ENCODE data around the gene AGAP1. TPM values are rescaled to one million over a fixed set of nuclear protein-coding genes. Genes with fewer than 3 reads are reported as not detected.

The AGAP1 gene
- total RNA-seq, 1 donor from 2014 or later, result 20.4 TPM

DNA sequence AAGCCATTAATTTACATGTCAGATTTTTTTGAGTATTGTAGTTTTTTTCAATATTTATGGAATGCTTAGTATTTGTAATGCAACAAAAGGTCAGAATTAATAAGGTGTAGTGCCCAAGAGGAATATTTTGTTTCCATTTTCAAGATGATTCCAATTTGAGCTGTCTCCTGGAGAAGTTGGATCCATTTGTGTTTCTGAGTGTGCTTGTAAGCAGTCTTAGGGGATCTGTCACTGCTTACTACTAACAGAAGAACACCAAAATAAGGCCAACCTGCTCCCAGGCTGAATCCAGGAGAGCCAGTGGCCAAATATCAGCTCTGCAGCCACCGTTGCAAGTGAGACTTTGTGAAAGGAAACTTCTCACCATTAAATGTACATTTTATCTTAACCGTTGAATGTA is 129.9 kb downstream of the AGAP1 start:
- Mint-ChIP-seq H3K27me3 (ENCODE audit: insufficient read depth, low read depth) (no peaks in the 10 kb centered on the region), H3K4me3 (no peak overlapping the region), H3K27ac (no peak overlapping the region), H3K36me3 (peaks cover 5% of the 10 kb centered on the region), H3K9me3 (peaks cover 6% of the 10 kb centered on the region), H3K4me1 (peaks cover 19% of the 10 kb centered on the region)
- no peaks in the 10 kb centered on the region for H3K27me3 ChIP-seq
- peaks cover 3% of the 10 kb centered on the region for H3K4me1 ChIP-seq
- no peak overlapping the region for H3K4me2 ChIP-seq
- H2AFZ ChIP-seq (replicated peaks), result no peak overlapping the region
- H3F3A ChIP-seq (ENCODE audit: low read depth), result no peaks in the 10 kb centered on the region
- no peaks in the 10 kb centered on the region for H3K9me3 ChIP-seq (ENCODE audit: low read depth)
- DNase-seq (ENCODE audit: low spot score), result no peak
- peaks cover 35% of the 10 kb centered on the region for H4K20me1 ChIP-seq (ENCODE audit: low read depth)
- TF ChIP-seq EZH2 (IDR thresholded peaks at IDR 0.05), result no peak
- TF ChIP-seq, protein P1, sequence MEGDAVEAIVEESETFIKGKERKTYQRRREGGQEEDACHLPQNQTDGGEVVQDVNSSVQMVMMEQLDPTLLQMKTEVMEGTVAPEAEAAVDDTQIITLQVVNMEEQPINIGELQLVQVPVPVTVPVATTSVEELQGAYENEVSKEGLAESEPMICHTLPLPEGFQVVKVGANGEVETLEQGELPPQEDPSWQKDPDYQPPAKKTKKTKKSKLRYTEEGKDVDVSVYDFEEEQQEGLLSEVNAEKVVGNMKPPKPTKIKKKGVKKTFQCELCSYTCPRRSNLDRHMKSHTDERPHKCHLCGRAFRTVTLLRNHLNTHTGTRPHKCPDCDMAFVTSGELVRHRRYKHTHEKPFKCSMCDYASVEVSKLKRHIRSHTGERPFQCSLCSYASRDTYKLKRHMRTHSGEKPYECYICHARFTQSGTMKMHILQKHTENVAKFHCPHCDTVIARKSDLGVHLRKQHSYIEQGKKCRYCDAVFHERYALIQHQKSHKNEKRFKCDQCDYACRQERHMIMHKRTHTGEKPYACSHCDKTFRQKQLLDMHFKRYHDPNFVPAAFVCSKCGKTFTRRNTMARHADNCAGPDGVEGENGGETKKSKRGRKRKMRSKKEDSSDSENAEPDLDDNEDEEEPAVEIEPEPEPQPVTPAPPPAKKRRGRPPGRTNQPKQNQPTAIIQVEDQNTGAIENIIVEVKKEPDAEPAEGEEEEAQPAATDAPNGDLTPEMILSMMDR (IDR thresholded peaks at IDR 0.05), result no peak
- no peak for TF ChIP-seq EZH2phosphoT487 (IDR thresholded peaks at IDR 0.05)
- no peak overlapping the region for H3K9ac ChIP-seq
- no peak overlapping the region for H3K4me3 ChIP-seq
- no peaks in the 10 kb centered on the region for H3K36me3 ChIP-seq
- H3K79me2 ChIP-seq (ENCODE audit: low read depth), result peaks cover 66% of the 10 kb centered on the region
- H3K27ac ChIP-seq, result no peak overlapping the region

DNA sequence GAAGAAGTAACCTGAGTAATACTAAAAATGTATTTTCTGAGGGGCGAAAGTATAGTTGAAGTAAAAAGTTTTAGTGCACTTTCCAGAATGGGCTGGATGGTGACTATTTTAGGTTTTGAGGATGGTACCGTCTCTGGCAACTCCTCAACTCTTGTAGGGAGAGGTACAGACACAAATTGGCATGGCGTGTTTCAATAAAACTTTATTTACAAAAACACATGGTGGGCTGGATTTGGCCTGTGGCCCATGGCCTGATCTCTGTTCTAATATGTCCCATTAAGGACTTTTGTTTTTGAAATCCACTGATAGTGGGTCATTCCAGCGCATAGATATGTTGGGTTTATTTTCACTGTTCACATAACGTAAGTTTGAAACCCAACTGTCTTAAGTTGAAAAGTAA is 132.8 kb downstream of the AGAP1 start:
- H3K4me3 Mint-ChIP-seq, result no peak overlapping the region
- H3K4me2 ChIP-seq, result no peak overlapping the region

DNA sequence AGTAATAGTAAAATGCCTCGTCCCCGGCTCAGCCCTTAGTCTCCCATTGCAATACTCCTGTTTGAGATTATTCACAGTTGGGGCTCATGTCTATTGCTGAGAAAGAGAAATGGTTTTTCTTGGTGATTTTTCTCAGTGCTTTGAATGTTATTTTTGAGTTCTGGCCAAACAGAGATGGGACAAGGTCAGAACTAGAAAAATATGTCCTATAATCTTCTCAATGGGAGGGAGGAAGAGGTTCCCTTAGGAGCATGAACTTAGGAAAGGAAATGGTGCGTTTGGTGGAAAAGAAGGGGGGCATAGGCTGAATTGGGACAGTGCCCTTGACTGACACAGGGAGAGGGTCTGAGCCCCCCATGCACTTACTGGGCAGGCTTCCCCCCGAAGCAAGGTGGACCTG is 133.8 kb downstream of the AGAP1 start:
- H3F3A ChIP-seq (ENCODE audit: low read depth), result no peaks in the 10 kb centered on the region
- H3K9ac ChIP-seq, result no peak overlapping the region
- TF ChIP-seq EZH2phosphoT487 (IDR thresholded peaks at IDR 0.05) (no peak), EZH2 (IDR thresholded peaks at IDR 0.05) (no peak)
- TF ChIP-seq, protein P1 (IDR thresholded peaks at IDR 0.05), result no peak
- no peak overlapping the region for H3K4me2 ChIP-seq
- H3K27me3 ChIP-seq, result no peaks in the 10 kb centered on the region
- Mint-ChIP-seq H3K4me3 (no peak overlapping the region), H3K27ac (no peak overlapping the region), H3K9me3 (peaks cover 8% of the 10 kb centered on the region), H3K27me3 (ENCODE audit: insufficient read depth, low read depth) (no peaks in the 10 kb centered on the region), H3K36me3 (peaks cover 8% of the 10 kb centered on the region), H3K4me1 (peaks cover 21% of the 10 kb centered on the region)
- peaks cover 75% of the 10 kb centered on the region for H3K79me2 ChIP-seq (ENCODE audit: low read depth)
- no peaks in the 10 kb centered on the region for H3K36me3 ChIP-seq
- DNase-seq (ENCODE audit: low spot score), result no peak
- H3K4me3 ChIP-seq, result no peak overlapping the region
- no peaks in the 10 kb centered on the region for H3K9me3 ChIP-seq (ENCODE audit: low read depth)
- H4K20me1 ChIP-seq (ENCODE audit: low read depth), result peaks cover 35% of the 10 kb centered on the region
- H3K27ac ChIP-seq, result no peak overlapping the region
- H2AFZ ChIP-seq (replicated peaks), result no peak overlapping the region
- H3K4me1 ChIP-seq, result no peaks in the 10 kb centered on the region

More for the DNA sequence above, 132.8 kb downstream of the AGAP1 start:
- TF ChIP-seq, protein P1 (IDR thresholded peaks at IDR 0.05), result no peak
- TF ChIP-seq EZH2 (IDR thresholded peaks at IDR 0.05) (no peak), EZH2phosphoT487 (IDR thresholded peaks at IDR 0.05) (no peak)
- DNase-seq (ENCODE audit: low spot score), result no peak
- H3K9me3 ChIP-seq (ENCODE audit: low read depth), result no peaks in the 10 kb centered on the region
- no peaks in the 10 kb centered on the region for H3K36me3 ChIP-seq
- no peak overlapping the region for H3K4me3 ChIP-seq
- no peak overlapping the region for H3K27ac ChIP-seq
- peaks cover under 1% of the 10 kb centered on the region for H3K4me1 ChIP-seq
- peaks cover 43% of the 10 kb centered on the region for H4K20me1 ChIP-seq (ENCODE audit: low read depth)
- H3K36me3 Mint-ChIP-seq, result peaks cover 5% of the 10 kb centered on the region
- H3K27ac Mint-ChIP-seq, result no peak overlapping the region
- no peaks in the 10 kb centered on the region for H3K27me3 ChIP-seq
- H3K9me3 Mint-ChIP-seq, result peaks cover 4% of the 10 kb centered on the region
- H3K27me3 Mint-ChIP-seq (ENCODE audit: insufficient read depth, low read depth), result no peaks in the 10 kb centered on the region
- H3K79me2 ChIP-seq (ENCODE audit: low read depth), result peaks cover 75% of the 10 kb centered on the region
- H3K4me1 Mint-ChIP-seq, result peaks cover 26% of the 10 kb centered on the region
- H2AFZ ChIP-seq (replicated peaks), result no peak overlapping the region
- H3F3A ChIP-seq (ENCODE audit: low read depth), result no peaks in the 10 kb centered on the region
- H3K9ac ChIP-seq, result no peak overlapping the region

Measured in neural progenitor cell (in vitro differentiated cells).